ENCODE data around the gene TBC1D22A.

The TBC1D22A gene

DNA sequence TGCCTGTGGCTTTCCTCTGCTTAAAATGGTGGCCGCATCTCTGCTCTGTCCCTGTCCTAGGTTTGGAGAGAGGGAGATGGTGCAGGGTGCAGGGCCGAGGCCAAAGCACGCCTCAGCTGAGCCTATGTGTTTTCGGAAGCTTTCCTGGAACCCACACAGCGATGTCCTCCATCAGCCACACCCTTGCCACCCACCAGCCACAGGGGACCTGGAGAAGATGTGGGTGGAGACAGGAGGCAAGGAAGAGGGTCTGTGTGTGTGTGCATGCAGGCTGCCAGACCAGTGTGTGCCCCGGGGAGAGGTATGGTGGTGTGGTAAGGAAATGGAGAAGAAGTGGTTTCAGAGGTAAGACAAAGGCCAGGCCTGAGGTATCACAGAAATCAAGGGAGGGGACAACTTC is 155.7 kb downstream of the TBC1D22A start:
- no peak for ATAC-seq
- no peak for TF ChIP-seq ESRRG (CRISPR knock-in tag; IDR thresholded peaks at IDR 0.05)
- no peak for TF ChIP-seq OSR1 (CRISPR knock-in tag; IDR thresholded peaks at IDR 0.05)
- TF ChIP-seq, protein P1, sequence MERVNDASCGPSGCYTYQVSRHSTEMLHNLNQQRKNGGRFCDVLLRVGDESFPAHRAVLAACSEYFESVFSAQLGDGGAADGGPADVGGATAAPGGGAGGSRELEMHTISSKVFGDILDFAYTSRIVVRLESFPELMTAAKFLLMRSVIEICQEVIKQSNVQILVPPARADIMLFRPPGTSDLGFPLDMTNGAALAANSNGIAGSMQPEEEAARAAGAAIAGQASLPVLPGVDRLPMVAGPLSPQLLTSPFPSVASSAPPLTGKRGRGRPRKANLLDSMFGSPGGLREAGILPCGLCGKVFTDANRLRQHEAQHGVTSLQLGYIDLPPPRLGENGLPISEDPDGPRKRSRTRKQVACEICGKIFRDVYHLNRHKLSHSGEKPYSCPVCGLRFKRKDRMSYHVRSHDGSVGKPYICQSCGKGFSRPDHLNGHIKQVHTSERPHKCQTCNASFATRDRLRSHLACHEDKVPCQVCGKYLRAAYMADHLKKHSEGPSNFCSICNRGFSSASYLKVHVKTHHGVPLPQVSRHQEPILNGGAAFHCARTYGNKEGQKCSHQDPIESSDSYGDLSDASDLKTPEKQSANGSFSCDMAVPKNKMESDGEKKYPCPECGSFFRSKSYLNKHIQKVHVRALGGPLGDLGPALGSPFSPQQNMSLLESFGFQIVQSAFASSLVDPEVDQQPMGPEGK (CRISPR knock-in tag; IDR thresholded peaks at IDR 0.05; ENCODE audit: borderline replicate concordance), result no peak

DNA sequence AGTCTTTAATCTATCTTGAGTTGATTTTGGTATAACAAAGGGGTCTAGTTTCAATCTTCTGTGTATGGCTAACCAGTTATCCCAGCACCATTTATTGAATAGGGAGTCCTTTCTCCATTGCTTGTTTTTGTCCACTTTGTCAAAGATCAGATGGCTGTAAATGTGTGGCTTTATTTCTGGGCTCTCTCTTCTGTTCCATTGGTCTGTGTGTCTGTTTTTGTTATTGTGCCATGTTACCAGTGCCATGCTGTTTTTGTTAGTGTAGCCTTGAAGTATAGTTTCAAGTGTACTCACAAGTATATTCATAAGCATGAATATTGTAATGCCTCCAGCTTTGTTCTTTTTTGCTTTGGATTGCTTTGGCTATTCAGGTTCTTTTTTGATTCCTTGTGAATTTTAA is 159.6 kb downstream of the TBC1D22A start:
- ATAC-seq, result no peak
- TF ChIP-seq, protein P2, sequence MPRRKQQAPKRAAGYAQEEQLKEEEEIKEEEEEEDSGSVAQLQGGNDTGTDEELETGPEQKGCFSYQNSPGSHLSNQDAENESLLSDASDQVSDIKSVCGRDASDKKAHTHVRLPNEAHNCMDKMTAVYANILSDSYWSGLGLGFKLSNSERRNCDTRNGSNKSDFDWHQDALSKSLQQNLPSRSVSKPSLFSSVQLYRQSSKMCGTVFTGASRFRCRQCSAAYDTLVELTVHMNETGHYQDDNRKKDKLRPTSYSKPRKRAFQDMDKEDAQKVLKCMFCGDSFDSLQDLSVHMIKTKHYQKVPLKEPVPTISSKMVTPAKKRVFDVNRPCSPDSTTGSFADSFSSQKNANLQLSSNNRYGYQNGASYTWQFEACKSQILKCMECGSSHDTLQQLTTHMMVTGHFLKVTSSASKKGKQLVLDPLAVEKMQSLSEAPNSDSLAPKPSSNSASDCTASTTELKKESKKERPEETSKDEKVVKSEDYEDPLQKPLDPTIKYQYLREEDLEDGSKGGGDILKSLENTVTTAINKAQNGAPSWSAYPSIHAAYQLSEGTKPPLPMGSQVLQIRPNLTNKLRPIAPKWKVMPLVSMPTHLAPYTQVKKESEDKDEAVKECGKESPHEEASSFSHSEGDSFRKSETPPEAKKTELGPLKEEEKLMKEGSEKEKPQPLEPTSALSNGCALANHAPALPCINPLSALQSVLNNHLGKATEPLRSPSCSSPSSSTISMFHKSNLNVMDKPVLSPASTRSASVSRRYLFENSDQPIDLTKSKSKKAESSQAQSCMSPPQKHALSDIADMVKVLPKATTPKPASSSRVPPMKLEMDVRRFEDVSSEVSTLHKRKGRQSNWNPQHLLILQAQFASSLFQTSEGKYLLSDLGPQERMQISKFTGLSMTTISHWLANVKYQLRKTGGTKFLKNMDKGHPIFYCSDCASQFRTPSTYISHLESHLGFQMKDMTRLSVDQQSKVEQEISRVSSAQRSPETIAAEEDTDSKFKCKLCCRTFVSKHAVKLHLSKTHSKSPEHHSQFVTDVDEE (CRISPR knock-in tag; IDR thresholded peaks at IDR 0.05), result no peak
- no peak for TF ChIP-seq TOX (CRISPR knock-in tag; IDR thresholded peaks at IDR 0.05; ENCODE audit: borderline replicate concordance)

DNA sequence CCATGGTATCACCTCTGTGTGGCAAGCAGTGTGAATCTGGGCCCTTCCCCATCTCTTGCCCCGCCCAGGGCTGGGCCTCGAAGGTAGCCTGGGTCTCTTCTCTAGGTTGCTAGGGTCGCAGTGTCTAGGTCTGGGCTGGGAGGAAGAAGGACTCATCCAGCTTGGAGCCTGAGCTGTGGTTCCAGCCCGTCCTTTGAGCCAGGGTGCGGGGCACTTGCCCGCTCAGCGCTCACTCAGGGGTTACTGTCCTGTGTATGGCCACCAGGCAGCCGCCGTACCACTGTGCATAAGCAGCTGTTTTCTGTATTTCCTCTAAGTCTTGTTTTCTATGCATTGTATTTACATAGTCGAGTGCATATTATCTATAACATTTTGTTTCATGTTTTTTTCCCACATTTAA is 160.9 kb downstream of the TBC1D22A start:
- no peak for TF ChIP-seq OSR1 (CRISPR knock-in tag; IDR thresholded peaks at IDR 0.05)
- TF ChIP-seq ESRRG (CRISPR knock-in tag; IDR thresholded peaks at IDR 0.05), result no peak
- TF ChIP-seq ARNTL (CRISPR knock-in tag; IDR thresholded peaks at IDR 0.05; ENCODE audit: borderline replicate concordance, low read depth), result no peak
- no peak for TF ChIP-seq TCF4 (CRISPR knock-in tag; IDR thresholded peaks at IDR 0.05; ENCODE audit: borderline replicate concordance)
- TF ChIP-seq CSDC2 (CRISPR knock-in tag; IDR thresholded peaks at IDR 0.05), result no peak
- TF ChIP-seq RARB (CRISPR knock-in tag; IDR thresholded peaks at IDR 0.05), result no peak
- TF ChIP-seq SNAI2 (CRISPR knock-in tag; IDR thresholded peaks at IDR 0.05), result no peak
- TF ChIP-seq ZFP30 (CRISPR knock-in tag; IDR thresholded peaks at IDR 0.05), result no peak
- TF ChIP-seq, protein P3, sequence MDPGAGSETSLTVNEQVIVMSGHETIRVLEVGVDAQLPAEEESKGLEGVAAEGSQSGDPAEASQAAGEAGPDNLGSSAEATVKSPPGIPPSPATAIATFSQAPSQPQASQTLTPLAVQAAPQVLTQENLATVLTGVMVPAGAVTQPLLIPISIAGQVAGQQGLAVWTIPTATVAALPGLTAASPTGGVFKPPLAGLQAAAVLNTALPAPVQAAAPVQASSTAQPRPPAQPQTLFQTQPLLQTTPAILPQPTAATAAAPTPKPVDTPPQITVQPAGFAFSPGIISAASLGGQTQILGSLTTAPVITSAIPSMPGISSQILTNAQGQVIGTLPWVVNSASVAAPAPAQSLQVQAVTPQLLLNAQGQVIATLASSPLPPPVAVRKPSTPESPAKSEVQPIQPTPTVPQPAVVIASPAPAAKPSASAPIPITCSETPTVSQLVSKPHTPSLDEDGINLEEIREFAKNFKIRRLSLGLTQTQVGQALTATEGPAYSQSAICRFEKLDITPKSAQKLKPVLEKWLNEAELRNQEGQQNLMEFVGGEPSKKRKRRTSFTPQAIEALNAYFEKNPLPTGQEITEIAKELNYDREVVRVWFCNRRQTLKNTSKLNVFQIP (CRISPR knock-in tag; IDR thresholded peaks at IDR 0.05; ENCODE audit: borderline replicate concordance, low read depth), result no peak
- TF ChIP-seq, protein P4, sequence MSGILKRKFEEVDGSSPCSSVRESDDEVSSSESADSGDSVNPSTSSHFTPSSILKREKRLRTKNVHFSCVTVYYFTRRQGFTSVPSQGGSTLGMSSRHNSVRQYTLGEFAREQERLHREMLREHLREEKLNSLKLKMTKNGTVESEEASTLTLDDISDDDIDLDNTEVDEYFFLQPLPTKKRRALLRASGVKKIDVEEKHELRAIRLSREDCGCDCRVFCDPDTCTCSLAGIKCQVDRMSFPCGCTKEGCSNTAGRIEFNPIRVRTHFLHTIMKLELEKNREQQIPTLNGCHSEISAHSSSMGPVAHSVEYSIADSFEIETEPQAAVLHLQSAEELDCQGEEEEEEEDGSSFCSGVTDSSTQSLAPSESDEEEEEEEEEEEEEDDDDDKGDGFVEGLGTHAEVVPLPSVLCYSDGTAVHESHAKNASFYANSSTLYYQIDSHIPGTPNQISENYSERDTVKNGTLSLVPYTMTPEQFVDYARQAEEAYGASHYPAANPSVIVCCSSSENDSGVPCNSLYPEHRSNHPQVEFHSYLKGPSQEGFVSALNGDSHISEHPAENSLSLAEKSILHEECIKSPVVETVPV (CRISPR knock-in tag; IDR thresholded peaks at IDR 0.05), result no peak
- no peak for TF ChIP-seq ZFP3 (CRISPR knock-in tag; IDR thresholded peaks at IDR 0.05)
- no peak for TF ChIP-seq TOX (CRISPR knock-in tag; IDR thresholded peaks at IDR 0.05; ENCODE audit: borderline replicate concordance)
- ATAC-seq, result no peak

DNA sequence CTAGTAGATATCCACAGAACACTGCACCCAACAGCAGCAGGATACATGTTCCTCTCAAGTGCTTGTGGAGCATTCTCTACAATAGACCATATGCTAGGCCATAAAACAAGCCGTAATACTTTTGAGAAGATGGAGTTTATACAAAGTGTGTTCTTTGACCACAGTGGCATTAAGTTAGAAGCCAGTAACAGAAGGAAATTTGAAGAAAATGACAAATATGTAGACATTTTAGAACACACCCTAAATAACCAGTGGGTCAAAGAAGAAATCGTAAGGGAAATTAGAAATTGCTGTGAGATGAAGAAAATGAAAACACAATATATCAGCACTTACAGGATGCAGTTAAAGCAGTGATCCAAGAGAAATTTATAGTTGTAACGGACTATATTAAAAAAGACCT is 163.4 kb downstream of the TBC1D22A start:
- ATAC-seq, result no peak
- TF ChIP-seq GLIS3 (CRISPR knock-in tag; IDR thresholded peaks at IDR 0.05) (no peak), CSDC2 (CRISPR knock-in tag; IDR thresholded peaks at IDR 0.05) (no peak)

DNA sequence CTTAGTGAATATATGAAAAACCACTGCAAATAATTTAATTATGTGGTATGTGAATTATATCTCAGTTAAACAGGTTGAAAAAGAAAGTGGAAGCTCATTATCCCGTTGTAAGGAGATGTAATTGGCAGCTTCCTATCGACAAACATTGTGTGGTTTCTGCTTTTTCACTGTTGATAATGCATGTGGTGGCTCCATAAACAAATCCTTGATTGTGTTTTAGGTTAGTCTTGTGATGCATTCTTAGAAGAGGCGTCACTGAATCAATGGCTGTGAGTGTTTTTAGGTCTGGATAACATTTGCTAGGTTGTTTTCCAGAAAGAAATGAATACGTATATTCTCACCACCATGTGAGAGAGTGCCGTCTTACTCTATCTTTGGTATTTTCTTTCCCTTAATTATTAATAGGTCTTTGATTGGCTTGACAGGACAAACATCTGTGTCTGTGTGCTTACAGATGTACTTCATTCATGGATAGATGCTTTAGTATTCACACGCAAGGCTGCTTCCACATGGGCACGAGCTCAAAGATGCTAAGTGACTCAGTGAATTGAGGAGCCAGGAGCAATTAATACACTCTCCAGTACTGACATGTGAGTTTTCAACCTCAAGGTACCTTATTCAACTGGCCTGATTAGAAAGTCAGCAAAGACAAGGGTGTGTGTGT is 166.7 kb downstream of the TBC1D22A start:
- ATAC-seq, result no peak
- TF ChIP-seq ZNF70 (CRISPR knock-in tag; IDR thresholded peaks at IDR 0.05), result no peak
- TF ChIP-seq ZFP3 (CRISPR knock-in tag; IDR thresholded peaks at IDR 0.05), result no peak
- no peak for TF ChIP-seq OSR1 (CRISPR knock-in tag; IDR thresholded peaks at IDR 0.05)
- TF ChIP-seq, protein P1 (CRISPR knock-in tag; IDR thresholded peaks at IDR 0.05; ENCODE audit: borderline replicate concordance), result no peak
- TF ChIP-seq RARB (CRISPR knock-in tag; IDR thresholded peaks at IDR 0.05), result no peak
- no peak for TF ChIP-seq CSDC2 (CRISPR knock-in tag; IDR thresholded peaks at IDR 0.05)
- TF ChIP-seq, protein P5, sequence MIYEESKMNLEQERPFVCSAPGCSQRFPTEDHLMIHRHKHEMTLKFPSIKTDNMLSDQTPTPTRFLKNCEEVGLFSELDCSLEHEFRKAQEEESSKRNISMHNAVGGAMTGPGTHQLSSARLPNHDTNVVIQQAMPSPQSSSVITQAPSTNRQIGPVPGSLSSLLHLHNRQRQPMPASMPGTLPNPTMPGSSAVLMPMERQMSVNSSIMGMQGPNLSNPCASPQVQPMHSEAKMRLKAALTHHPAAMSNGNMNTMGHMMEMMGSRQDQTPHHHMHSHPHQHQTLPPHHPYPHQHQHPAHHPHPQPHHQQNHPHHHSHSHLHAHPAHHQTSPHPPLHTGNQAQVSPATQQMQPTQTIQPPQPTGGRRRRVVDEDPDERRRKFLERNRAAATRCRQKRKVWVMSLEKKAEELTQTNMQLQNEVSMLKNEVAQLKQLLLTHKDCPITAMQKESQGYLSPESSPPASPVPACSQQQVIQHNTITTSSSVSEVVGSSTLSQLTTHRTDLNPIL (CRISPR knock-in tag; IDR thresholded peaks at IDR 0.05; ENCODE audit: low read depth), result no peak
- no peak for TF ChIP-seq TOX (CRISPR knock-in tag; IDR thresholded peaks at IDR 0.05; ENCODE audit: borderline replicate concordance)
- no peak for TF ChIP-seq ISL1 (CRISPR knock-in tag; IDR thresholded peaks at IDR 0.05)
- TF ChIP-seq GLIS3 (CRISPR knock-in tag; IDR thresholded peaks at IDR 0.05), result no peak
- no peak for TF ChIP-seq ARNTL (CRISPR knock-in tag; IDR thresholded peaks at IDR 0.05; ENCODE audit: borderline replicate concordance, low read depth)
- TF ChIP-seq TCF4 (CRISPR knock-in tag; IDR thresholded peaks at IDR 0.05; ENCODE audit: borderline replicate concordance), result no peak
- TF ChIP-seq ZNF565 (CRISPR knock-in tag; conservative IDR thresholded peaks at IDR 0.05; ENCODE audit: low read depth), result no peak
- TF ChIP-seq ZNF8 (CRISPR knock-in tag; IDR thresholded peaks at IDR 0.05), result no peak
- TF ChIP-seq, protein P4 (CRISPR knock-in tag; IDR thresholded peaks at IDR 0.05), result no peak
